ENCODE results near the gene GRK5. TPM values are rescaled to one million over a fixed set of nuclear protein-coding genes. Genes with fewer than 3 reads are reported as not detected.

GRK5 gene
- total RNA-seq, 1 donor from 2014 or later: 2.8 TPM

DNA sequence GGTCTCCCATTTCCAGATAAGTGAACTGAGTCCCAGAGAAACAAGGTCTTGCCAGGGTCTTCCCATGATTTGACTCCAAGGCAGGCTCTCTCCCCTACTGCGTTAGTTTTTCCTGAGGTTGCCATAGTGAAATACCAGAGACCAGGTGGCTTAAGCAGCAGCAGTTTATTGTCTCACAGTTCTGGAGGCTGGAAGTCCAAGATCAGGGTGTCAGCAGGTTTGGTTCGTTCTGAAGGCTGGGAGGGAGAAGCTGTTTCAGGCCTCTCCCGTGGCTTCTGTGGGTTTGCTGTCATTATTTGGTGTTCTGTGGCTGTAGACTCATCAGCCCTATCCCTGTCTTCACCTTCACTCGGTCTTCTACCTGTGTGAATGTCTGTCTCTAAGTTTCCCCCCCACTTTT is 129.9 kb downstream of the GRK5 start:
- TF ChIP-seq, protein P1, sequence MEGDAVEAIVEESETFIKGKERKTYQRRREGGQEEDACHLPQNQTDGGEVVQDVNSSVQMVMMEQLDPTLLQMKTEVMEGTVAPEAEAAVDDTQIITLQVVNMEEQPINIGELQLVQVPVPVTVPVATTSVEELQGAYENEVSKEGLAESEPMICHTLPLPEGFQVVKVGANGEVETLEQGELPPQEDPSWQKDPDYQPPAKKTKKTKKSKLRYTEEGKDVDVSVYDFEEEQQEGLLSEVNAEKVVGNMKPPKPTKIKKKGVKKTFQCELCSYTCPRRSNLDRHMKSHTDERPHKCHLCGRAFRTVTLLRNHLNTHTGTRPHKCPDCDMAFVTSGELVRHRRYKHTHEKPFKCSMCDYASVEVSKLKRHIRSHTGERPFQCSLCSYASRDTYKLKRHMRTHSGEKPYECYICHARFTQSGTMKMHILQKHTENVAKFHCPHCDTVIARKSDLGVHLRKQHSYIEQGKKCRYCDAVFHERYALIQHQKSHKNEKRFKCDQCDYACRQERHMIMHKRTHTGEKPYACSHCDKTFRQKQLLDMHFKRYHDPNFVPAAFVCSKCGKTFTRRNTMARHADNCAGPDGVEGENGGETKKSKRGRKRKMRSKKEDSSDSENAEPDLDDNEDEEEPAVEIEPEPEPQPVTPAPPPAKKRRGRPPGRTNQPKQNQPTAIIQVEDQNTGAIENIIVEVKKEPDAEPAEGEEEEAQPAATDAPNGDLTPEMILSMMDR (IDR thresholded peaks at IDR 0.05; ENCODE audit: insufficient read depth, low read length, poor library complexity, severe bottlenecking): no peak
- H3K4me3 ChIP-seq (ENCODE audit: low read depth, low read length): no peak overlapping the region
- H3K27me3 ChIP-seq (ENCODE audit: control insufficient read depth, insufficient read depth, low read length): no peaks in the 10 kb centered on the region
- no peak for DNase-seq (ENCODE audit: low read depth)
- no peaks in the 10 kb centered on the region for H3K36me3 ChIP-seq (ENCODE audit: control insufficient read depth, insufficient read depth, low read length)

DNA sequence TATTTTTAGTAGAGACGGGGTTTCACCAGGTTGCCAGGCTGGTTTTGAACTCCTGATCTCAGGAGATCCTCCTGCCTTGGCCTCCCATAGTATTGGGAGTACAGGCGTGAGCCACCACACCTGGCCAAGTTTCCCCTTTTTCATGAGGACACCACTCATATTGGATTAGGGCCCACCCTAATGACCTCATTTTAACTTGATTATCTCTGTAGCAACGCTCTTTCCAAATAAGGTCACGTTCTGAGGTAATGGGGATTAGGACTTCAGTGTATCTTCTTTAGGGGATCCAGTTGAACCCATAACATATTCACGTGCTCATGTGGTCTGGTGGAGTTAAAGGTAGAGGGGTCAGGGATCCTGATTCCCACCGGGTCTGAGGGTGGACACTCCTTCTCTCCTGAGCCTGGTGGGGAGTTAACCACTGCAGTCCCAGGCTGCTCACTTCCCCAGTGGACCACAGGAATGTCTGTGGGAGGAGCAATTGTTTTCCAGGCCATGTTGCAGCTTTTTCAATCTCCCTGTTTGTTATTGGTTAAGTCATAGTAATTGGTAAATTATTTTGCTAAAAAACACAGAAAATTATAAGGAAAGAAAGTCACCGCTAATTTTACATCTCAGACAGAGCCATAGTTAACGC is 130.5 kb downstream of the GRK5 start:
- no peaks in the 10 kb centered on the region for H3K36me3 ChIP-seq (ENCODE audit: control insufficient read depth, insufficient read depth, low read length)
- TF ChIP-seq, protein P1 (IDR thresholded peaks at IDR 0.05; ENCODE audit: insufficient read depth, low read length, poor library complexity, severe bottlenecking): no peak
- H3K27me3 ChIP-seq (ENCODE audit: control insufficient read depth, insufficient read depth, low read length): no peaks in the 10 kb centered on the region
- DNase-seq (ENCODE audit: low read depth): no peak
- H3K4me3 ChIP-seq (ENCODE audit: low read depth, low read length): no peak overlapping the region

DNA sequence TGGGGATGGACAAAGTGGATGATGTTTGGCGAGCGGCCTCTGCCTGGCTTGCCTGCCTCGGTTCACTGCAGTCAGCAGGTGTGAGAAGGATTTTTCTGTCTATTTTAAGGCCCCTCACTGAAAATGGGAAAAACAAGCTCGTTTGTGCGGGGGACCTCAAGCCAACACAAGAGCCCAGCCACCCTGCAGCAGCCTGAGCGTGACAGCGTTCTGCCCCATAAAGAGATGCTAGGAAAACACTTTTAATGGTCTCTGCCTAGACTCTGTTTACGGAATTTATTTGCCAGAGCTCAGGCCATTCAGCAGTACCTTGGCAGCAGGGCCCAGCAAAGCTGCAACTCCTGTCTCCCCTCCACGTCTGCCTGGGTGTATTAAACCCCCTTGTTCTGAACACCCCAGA is 131.7 kb downstream of the GRK5 start:
- no peak overlapping the region for H3K4me3 ChIP-seq (ENCODE audit: low read depth, low read length)
- DNase-seq (ENCODE audit: low read depth): no peak
- TF ChIP-seq, protein P1 (IDR thresholded peaks at IDR 0.05; ENCODE audit: insufficient read depth, low read length, poor library complexity, severe bottlenecking): no peak
- no peaks in the 10 kb centered on the region for H3K36me3 ChIP-seq (ENCODE audit: control insufficient read depth, insufficient read depth, low read length)
- H3K27me3 ChIP-seq (ENCODE audit: control insufficient read depth, insufficient read depth, low read length): no peaks in the 10 kb centered on the region

DNA sequence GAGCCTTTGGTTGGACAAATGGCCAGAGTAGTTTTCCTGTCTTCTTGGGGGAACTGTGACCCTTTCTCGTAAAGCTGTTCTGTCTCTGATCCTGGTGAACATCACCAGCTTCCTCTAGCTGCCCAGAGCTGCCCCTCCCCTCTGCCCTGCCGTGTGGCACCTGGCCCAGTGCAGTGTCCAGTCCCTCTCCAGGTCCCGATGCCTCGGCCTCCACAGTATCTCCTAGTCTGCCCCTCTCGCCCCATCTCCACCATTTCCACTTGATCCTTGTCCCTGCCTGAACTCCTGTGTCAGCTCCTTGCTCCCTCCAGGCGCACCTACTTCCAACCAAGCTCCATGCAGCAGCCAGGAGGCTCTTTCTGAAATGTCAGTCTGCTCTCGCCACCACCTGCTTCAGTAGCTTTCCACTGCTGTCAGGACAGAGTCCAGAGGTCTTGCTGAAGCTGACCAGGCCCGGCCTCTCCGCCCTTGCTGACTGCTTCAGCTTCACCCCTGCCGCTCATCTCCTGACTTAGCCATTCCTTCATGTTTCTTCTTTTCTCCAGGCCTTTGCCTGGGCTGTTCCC is 133.6 kb downstream of the GRK5 start:
- H3K36me3 ChIP-seq (ENCODE audit: control insufficient read depth, insufficient read depth, low read length): no peaks in the 10 kb centered on the region
- H3K4me3 ChIP-seq (ENCODE audit: low read depth, low read length): no peak overlapping the region
- TF ChIP-seq, protein P1 (IDR thresholded peaks at IDR 0.05; ENCODE audit: insufficient read depth, low read length, poor library complexity, severe bottlenecking): no peak
- H3K27me3 ChIP-seq (ENCODE audit: control insufficient read depth, insufficient read depth, low read length): no peaks in the 10 kb centered on the region
- no peak for DNase-seq (ENCODE audit: low read depth)

DNA sequence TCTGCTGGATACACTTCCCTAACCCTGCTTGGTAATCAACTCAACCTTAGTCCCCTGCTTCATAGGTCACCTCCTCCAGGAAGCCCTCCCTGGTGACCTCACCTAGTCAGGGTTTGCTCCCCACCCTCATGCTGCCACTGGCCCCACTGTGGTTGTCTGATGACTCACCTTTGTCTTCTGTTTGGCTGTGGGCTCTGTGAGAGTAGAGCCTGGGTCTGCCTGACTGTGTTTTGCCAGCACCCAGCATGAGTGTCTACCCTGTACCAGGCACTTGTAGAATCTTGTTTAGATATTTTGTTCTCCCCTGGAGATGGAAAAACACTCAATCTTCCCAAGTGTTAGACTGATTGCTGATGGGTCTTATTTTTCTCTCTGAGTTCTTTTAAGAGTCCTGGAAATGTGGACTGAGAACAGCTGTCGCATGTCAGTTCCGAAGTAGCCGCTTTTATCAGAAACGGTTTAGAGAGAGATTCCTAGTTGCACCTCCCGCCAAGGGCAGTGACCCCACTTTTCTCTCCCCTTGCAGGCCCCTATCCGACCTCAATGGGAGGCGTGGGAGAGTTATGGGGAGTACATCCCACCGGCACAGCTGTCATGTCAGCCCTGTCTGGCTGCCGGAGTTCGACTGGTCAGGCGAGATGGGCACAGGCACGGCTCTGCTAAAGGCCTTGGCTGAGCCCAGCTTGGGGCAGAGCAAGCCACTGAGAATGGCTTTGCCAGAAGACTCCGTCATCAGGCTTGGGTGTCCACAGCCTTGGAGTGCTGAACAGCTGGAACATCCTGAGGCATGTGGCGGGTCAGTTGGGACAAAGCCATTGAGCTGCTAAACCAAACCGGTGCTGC is 134.3 kb downstream of the GRK5 start:
- Histone ChIP-seq H3K27me3 (ENCODE audit: control insufficient read depth, insufficient read depth, low read length) (no peaks in the 10 kb centered on the region), H3K4me3 (ENCODE audit: low read depth, low read length) (no peak overlapping the region), H3K36me3 (ENCODE audit: control insufficient read depth, insufficient read depth, low read length) (no peaks in the 10 kb centered on the region)
- DNase-seq (ENCODE audit: low read depth): peak; percentile 53
- TF ChIP-seq, protein P1 (IDR thresholded peaks at IDR 0.05; ENCODE audit: insufficient read depth, low read length, poor library complexity, severe bottlenecking): no peak
